ENCODE results near the gene XXYLT1. TPM values are rescaled to one million over a fixed set of nuclear protein-coding genes. Genes with fewer than 3 reads are reported as not detected.

XXYLT1 gene
- total and polyA plus RNA-seq, 9 of the 15 experiments (the other 6 are each of a cell fraction or from before 2014, with no cell fraction given): 1.9 to 18.9 (median 15.0) TPM

DNA sequence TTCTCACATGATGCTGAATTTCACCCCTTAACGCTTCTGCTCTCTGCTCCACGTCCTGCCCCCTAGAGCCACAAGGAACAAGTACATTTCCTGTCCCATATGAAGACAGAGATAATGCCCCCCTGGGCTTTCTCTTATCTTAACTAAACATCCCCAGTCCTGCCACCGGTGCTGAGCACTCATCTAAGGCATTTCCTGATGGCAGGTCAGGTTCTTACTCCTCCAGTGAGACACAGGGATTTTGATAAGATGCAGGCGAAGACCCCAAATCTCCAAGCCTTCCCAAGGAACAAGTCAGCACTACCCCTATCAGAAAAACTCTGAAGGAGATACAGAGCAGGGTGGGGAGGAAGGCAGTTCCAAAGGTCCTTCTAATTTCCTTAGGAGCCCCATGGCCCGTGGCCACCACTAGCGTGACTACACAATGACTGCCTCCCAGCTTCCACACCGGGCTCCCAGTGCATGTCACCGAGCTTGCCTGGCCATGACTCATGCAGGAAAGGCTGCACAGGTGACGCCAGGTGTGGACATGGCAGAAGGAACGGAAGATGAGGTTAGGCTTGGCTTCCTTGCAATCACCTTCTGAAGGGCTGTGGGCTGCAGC, 152.9 kb downstream of the XXYLT1 start (continued):
- TF ChIP-seq, protein P1, sequence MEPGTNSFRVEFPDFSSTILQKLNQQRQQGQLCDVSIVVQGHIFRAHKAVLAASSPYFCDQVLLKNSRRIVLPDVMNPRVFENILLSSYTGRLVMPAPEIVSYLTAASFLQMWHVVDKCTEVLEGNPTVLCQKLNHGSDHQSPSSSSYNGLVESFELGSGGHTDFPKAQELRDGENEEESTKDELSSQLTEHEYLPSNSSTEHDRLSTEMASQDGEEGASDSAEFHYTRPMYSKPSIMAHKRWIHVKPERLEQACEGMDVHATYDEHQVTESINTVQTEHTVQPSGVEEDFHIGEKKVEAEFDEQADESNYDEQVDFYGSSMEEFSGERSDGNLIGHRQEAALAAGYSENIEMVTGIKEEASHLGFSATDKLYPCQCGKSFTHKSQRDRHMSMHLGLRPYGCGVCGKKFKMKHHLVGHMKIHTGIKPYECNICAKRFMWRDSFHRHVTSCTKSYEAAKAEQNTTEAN (CRISPR knock-in tag; IDR thresholded peaks at IDR 0.05): no peak
- TF ChIP-seq, protein P2, sequence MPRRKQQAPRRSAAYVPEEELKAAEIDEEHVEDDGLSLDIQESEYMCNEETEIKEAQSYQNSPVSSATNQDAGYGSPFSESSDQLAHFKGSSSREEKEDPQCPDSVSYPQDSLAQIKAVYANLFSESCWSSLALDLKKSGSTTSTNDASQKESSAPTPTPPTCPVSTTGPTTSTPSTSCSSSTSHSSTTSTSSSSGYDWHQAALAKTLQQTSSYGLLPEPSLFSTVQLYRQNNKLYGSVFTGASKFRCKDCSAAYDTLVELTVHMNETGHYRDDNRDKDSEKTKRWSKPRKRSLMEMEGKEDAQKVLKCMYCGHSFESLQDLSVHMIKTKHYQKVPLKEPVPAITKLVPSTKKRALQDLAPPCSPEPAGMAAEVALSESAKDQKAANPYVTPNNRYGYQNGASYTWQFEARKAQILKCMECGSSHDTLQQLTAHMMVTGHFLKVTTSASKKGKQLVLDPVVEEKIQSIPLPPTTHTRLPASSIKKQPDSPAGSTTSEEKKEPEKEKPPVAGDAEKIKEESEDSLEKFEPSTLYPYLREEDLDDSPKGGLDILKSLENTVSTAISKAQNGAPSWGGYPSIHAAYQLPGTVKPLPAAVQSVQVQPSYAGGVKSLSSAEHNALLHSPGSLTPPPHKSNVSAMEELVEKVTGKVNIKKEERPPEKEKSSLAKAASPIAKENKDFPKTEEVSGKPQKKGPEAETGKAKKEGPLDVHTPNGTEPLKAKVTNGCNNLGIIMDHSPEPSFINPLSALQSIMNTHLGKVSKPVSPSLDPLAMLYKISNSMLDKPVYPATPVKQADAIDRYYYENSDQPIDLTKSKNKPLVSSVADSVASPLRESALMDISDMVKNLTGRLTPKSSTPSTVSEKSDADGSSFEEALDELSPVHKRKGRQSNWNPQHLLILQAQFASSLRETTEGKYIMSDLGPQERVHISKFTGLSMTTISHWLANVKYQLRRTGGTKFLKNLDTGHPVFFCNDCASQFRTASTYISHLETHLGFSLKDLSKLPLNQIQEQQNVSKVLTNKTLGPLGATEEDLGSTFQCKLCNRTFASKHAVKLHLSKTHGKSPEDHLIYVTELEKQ (CRISPR knock-in tag; IDR thresholded peaks at IDR 0.05): no peak
- TF ChIP-seq MEF2A (IDR thresholded peaks at IDR 0.05; ENCODE audit: control insufficient read depth, low read depth, low read length) (no peak), ZNF324 (CRISPR knock-in tag; IDR thresholded peaks at IDR 0.05) (no peak), ZNF232 (CRISPR knock-in tag; IDR thresholded peaks at IDR 0.05) (no peak), ZC3H11A (IDR thresholded peaks at IDR 0.05; ENCODE audit: low read depth, low read length) (no peak), ELF2 (CRISPR knock-in tag; IDR thresholded peaks at IDR 0.05) (no peak), ZNF197 (CRISPR knock-in tag; IDR thresholded peaks at IDR 0.05; ENCODE audit: low read depth) (no peak), HNRNPL (IDR thresholded peaks at IDR 0.05; ENCODE audit: low read depth, low read length) (no peak), HLTF (IDR thresholded peaks at IDR 0.05) (no peak), MEIS2 (IDR thresholded peaks at IDR 0.05; ENCODE audit: partially characterized antibody) (peak; percentile 60), KAT7 (CRISPR knock-in tag; IDR thresholded peaks at IDR 0.05; ENCODE audit: borderline replicate concordance) (no peak)
- TF ChIP-seq, protein P3, sequence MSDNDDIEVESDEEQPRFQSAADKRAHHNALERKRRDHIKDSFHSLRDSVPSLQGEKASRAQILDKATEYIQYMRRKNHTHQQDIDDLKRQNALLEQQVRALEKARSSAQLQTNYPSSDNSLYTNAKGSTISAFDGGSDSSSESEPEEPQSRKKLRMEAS (CRISPR knock-in tag; IDR thresholded peaks at IDR 0.05): no peak
- TF ChIP-seq, protein P4, sequence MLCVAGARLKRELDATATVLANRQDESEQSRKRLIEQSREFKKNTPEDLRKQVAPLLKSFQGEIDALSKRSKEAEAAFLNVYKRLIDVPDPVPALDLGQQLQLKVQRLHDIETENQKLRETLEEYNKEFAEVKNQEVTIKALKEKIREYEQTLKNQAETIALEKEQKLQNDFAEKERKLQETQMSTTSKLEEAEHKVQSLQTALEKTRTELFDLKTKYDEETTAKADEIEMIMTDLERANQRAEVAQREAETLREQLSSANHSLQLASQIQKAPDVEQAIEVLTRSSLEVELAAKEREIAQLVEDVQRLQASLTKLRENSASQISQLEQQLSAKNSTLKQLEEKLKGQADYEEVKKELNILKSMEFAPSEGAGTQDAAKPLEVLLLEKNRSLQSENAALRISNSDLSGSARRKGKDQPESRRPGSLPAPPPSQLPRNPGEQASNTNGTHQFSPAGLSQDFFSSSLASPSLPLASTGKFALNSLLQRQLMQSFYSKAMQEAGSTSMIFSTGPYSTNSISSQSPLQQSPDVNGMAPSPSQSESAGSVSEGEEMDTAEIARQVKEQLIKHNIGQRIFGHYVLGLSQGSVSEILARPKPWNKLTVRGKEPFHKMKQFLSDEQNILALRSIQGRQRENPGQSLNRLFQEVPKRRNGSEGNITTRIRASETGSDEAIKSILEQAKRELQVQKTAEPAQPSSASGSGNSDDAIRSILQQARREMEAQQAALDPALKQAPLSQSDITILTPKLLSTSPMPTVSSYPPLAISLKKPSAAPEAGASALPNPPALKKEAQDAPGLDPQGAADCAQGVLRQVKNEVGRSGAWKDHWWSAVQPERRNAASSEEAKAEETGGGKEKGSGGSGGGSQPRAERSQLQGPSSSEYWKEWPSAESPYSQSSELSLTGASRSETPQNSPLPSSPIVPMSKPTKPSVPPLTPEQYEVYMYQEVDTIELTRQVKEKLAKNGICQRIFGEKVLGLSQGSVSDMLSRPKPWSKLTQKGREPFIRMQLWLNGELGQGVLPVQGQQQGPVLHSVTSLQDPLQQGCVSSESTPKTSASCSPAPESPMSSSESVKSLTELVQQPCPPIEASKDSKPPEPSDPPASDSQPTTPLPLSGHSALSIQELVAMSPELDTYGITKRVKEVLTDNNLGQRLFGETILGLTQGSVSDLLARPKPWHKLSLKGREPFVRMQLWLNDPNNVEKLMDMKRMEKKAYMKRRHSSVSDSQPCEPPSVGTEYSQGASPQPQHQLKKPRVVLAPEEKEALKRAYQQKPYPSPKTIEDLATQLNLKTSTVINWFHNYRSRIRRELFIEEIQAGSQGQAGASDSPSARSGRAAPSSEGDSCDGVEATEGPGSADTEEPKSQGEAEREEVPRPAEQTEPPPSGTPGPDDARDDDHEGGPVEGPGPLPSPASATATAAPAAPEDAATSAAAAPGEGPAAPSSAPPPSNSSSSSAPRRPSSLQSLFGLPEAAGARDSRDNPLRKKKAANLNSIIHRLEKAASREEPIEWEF (CRISPR knock-in tag; IDR thresholded peaks at IDR 0.05): no peak
- TF ChIP-seq, protein P5, sequence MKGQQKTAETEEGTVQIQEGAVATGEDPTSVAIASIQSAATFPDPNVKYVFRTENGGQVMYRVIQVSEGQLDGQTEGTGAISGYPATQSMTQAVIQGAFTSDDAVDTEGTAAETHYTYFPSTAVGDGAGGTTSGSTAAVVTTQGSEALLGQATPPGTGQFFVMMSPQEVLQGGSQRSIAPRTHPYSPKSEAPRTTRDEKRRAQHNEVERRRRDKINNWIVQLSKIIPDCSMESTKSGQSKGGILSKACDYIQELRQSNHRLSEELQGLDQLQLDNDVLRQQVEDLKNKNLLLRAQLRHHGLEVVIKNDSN (CRISPR knock-in tag; IDR thresholded peaks at IDR 0.05): no peak

Data from K562 (cell line).